Stomach smooth muscle (tissue), 2 donors: ENCODE results near the gene SLC16A12.
A peak's percentile ranks its signal among the peaks of the same experiment; 100 is the strongest.
"Not testable (repeated sequence)": the region's sequence is repeated elsewhere in the genome, so short reads cannot be mapped to it uniquely, and the experiment has no call there.

Source experiments
- H3K27ac ChIP-seq: one replicate; pipeline ENCODE4 v1.7.0; 2013; ENCODE audit warnings: mild to moderate bottlenecking, low read length, inconsistent platforms
- H3K27me3 ChIP-seq, 2 donors: one replicate each; pipeline ENCODE4 v1.7.0; 2013; ENCODE audit warnings: low read length in 2 of 2; ENCODE audit not compliant: insufficient read depth in 2 of 2, control insufficient read depth in 1 of 2
- H3K36me3 ChIP-seq, 2 donors: one replicate each; pipeline ENCODE4 v1.7.0; 2013; ENCODE audit warnings: low read length in 2 of 2; ENCODE audit not compliant: control insufficient read depth in 2 of 2, insufficient read depth in 2 of 2
- H3K4me1 ChIP-seq: one replicate; pipeline ENCODE4 v1.7.0; 2013; ENCODE audit warnings: low read length; ENCODE audit not compliant: control insufficient read depth, insufficient read depth
- H3K4me3 ChIP-seq, 2 donors: one replicate each; pipeline ENCODE4 v1.7.0; 2013; ENCODE audit warnings: low read length in 2 of 2
- H3K9ac ChIP-seq, 2 donors: one replicate each; pipeline ENCODE4 v1.7.0; 2013; ENCODE audit warnings: low read length in 2 of 2, mild to moderate bottlenecking in 1 of 2
- H3K9me3 ChIP-seq, 2 donors: one replicate each; pipeline ENCODE4 v1.7.0; 2013; ENCODE audit warnings: low read length in 2 of 2; ENCODE audit not compliant: control insufficient read depth in 2 of 2
- donor health status: healthy.
- donor health status: Pancreatic carcinoma.

The SLC16A12 gene

DNA sequence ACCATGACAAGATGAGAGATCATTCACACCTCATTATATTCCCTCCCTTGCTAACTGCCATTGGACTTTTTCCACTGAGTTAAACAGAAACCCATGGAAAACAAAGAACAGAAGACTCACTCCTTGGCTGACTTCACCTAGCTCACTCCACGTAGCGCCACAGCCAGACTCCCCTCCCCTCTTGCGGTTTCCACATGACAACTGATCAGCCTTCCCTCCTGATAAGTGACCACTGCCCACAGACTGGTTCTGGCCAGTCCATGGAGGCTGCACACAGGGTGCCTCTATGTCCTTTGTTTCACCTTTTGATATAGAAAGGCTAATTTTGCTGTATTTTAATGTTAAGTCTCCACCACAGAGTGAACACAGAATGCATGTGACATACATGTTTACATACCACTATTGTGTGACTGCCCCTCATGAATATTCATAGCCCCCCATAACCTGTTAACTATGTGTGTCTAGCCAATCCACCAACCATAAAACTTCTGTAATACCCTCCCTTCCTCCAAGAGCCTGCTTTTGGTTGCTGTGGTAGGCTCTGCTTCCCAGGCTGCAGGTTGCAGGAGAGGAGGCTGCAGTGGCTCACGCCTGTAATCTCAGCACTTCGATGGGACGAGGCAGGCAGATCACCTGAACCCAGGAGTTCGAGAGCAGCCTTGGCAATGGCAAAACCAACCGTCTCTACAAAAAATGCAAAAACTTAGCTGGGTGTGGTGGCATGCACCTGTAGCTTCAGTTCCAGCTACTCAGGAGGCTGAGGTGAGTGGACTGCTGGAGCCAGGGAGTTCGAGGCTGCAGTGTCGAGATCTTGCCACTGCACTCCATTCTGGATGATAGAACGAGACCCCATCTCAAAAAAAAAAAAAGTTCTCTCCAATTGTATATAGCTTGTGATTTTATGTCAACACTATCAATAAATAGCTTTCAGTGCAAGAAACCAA, 131.0 kb downstream of the SLC16A12 start:
- Histone ChIP-seq H3K27ac (no peak overlapping the region), H3K4me1 (no peaks in the 10 kb centered on the region)

DNA sequence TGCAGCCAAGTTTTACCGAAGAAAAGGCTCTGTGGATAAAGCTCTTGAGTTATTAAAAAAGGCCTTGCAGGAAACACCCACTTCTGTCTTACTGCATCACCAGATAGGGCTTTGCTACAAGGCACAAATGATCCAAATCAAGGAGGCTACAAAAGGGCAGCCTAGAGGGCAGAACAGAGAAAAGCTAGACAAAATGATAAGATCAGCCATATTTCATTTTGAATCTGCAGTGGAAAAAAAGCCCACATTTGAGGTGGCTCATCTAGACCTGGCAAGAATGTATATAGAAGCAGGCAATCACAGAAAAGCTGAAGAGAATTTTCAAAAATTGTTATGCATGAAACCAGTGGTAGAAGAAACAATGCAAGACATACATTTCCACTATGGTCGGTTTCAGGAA, 132.4 kb downstream of the SLC16A12 start:
- Histone ChIP-seq H3K27ac (no peak overlapping the region), H3K9ac (no peak overlapping the region), H3K36me3 (peaks cover 14 to 16% of the 10 kb centered on the region in 2 donors), H3K27me3 (no peaks in the 10 kb centered on the region), H3K9me3 (no peaks in the 10 kb centered on the region), H3K4me1 (no peaks in the 10 kb centered on the region), H3K4me3 (no peak overlapping the region)

More for the DNA sequence above, 131.0 kb downstream of the SLC16A12 start:
- H3K36me3 ChIP-seq = peaks cover 14 to 16% of the 10 kb centered on the region in 2 donors
- no peak overlapping the region for H3K9ac ChIP-seq
- no peaks in the 10 kb centered on the region for H3K27me3 ChIP-seq
- no peak overlapping the region for H3K4me3 ChIP-seq
- no peaks in the 10 kb centered on the region for H3K9me3 ChIP-seq

DNA sequence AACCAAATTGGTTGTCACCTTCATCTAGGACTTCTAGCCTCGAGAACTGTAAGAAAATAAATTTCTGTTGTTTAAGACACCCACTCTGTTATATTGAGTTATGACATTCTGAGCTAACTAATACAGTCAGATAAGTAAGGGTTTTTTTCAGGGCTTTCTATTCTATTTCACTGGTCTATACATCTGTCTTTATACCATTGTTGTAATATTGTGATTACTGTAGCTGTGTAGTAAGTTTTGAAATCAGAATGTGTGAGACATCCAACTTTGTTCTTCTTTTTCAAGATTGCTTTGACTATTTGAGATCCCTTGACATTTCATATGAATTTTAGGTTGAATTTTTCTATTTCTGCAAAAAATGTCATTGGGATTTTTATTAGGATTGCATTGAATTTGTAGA, 135.4 kb downstream of the SLC16A12 start:
- Histone ChIP-seq H3K36me3 (peaks cover 14 to 16% of the 10 kb centered on the region in 2 donors), H3K9me3 (no peaks in the 10 kb centered on the region), H3K27me3 (no peaks in the 10 kb centered on the region), H3K4me1 (no peaks in the 10 kb centered on the region), H3K27ac (no peak overlapping the region), H3K9ac (no peak overlapping the region), H3K4me3 (no peak overlapping the region)

DNA sequence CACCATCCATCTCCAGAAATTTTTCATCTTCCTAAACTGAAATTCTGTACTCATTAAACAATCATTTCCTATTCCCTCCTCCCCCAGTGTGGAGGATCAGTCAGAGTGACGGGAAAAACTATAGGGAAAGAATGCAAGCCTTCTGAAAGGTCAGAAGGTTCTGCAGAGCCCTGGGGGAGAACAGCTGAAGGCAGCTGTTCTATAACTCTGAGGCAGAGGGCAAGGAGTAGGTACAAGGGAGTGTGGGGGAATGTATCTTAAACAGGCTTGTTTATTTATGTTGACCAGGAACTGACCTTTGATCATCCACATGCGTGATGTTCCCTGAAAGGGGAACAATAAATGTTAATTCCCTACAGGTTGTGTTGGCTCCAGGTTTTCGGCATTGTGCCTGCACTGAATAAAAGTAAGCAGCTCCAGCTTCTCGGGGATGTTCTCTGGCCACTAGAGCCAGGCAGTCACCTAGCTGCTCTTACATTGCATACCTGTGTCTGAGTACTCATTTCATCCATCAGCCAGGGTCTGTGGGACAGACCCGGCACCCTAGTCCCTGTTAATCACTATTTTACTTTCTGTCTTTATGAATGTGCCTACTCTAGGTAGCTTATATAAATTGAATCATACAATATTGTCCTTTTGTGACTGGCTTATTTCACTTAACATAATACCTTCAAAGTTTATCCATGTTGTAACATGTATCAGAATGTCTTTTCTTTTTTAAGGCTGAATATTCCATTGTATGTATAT, 137.2 kb downstream of the SLC16A12 start:
- Histone ChIP-seq H3K27ac (no peak overlapping the region), H3K4me3 (no peak overlapping the region), H3K9ac (no peak overlapping the region), H3K27me3 (no peaks in the 10 kb centered on the region), H3K36me3 (peaks cover 8 to 12% of the 10 kb centered on the region in 2 donors), H3K9me3 (no peaks in the 10 kb centered on the region), H3K4me1 (peaks cover 4% of the 10 kb centered on the region)

GRCh38 chr10:89395141-89395540, 140.3 kb downstream of the SLC16A12 start:
- Histone ChIP-seq H3K27me3 (no peaks in the 10 kb centered on the region), H3K36me3 (no peaks in the 10 kb centered on the region), H3K4me3 (peak overlapping the region in 1 of 2 donors; percentile 15), H3K4me1 (peaks cover 19% of the 10 kb centered on the region), H3K27ac (no peak overlapping the region), H3K9me3 (no peaks in the 10 kb centered on the region), H3K9ac (no peak overlapping the region)

GRCh38 chr10:89393898-89394297, 141.5 kb downstream of the SLC16A12 start:
- no peaks in the 10 kb centered on the region for H3K27me3 ChIP-seq
- peaks cover 19% of the 10 kb centered on the region for H3K4me1 ChIP-seq
- H3K36me3 ChIP-seq = no peaks in the 10 kb centered on the region
- H3K4me3 ChIP-seq = peak overlapping the region; percentile 33 to 80
- no peaks in the 10 kb centered on the region for H3K9me3 ChIP-seq
- no peak overlapping the region for H3K27ac ChIP-seq
- no peak overlapping the region for H3K9ac ChIP-seq

DNA sequence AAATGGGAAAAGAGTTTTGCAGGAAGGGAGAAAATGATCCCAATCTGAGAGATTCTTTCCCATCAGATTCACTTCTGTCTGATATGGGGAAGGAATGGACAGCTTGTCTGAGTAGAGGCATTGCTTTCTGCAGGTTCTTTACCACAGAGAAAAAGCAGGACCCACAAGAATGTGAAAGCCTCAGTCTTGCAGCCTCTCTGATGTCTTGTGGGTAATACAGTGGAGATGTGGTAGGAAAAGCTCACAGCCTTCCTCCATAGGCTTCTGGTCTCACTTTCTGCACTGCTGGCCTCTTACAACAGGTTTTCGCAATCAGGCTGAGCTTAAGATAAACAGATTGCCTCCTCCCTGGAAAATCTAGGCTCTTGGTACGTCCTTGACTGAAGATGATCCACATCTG, 142.4 kb downstream of the SLC16A12 start:
- Histone ChIP-seq H3K9ac (peak overlapping the region; percentile 50 to 66), H3K27me3 (no peaks in the 10 kb centered on the region), H3K27ac (peak overlapping the region; percentile 53), H3K36me3 (no peaks in the 10 kb centered on the region), H3K4me3 (peak overlapping the region; percentile 74 to 80), H3K4me1 (peaks cover 19% of the 10 kb centered on the region), H3K9me3 (no peaks in the 10 kb centered on the region)

DNA sequence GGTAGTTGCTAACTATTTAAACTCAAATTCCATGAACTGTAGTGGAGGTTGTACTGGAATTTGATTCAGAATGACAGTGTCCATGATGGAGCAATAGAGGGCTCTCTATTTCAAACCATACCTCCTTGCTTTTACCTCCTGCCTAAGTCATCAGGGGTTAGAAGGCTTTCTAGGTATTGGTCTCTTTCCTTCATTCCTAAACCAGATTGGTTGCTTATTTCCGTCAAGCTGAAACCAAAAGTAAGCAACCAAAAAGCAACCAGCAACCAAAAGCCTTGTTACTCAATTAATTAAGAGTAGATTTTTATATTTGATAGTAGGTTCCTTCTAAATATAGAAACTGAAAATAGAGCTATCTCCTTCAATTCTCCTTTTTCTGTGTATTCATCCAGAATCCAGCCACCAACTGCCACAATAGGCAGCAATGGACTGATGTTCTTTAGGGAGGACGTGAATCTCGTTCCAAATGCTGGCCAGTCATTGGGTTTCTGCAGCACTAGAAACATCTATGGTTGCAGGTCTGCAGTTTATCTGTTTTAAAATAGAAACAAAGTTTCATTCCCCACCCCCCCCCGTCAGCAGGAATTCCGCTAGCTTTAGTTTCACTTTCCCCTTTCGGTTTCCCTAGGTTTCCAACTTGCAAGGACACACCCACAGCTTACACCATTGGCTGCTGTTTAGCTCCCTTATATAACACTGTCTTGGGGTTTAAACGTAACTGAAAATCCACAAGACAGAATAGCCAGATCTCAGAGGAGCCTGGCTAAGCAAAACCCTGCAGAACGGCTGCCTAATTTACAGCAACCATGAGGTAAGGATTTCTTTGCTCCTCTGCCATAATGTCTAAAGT, 143.3 kb downstream of the SLC16A12 start, which contains the start of gene IFIT1:
Gene IFIT1 (plus strand): TSS at position 717 of the 850 bp plus-strand sequence. CDS start 90 bp downstream, at position 807.
- Histone ChIP-seq H3K4me3 (peak within 1 kb of the TSS; percentile 74 to 80), H3K4me1 (peaks cover 19% of the 10 kb centered on the region), H3K27ac (peak within 1 kb of the TSS; percentile 53), H3K9me3 (no peaks in the 10 kb centered on the region), H3K36me3 (no peaks in the 10 kb centered on the region), H3K27me3 (no peaks in the 10 kb centered on the region), H3K9ac (peak within 1 kb of the TSS; percentile 50 to 66)

- not testable (repeated sequence) for H3K9ac ChIP-seq, H3K27ac ChIP-seq, H3K4me3 ChIP-seq, H3K9me3 ChIP-seq, H3K36me3 ChIP-seq, H3K27me3 ChIP-seq
- H3K4me1 ChIP-seq = peaks cover 19% of the 10 kb centered on the region
Observed at GRCh38 chr10:89391226-89391576, 144.2 kb downstream of the SLC16A12 start.

- H3K4me3 ChIP-seq = no peak overlapping the region
- no peaks in the 10 kb centered on the region for H3K27me3 ChIP-seq
- peaks cover 19% of the 10 kb centered on the region for H3K4me1 ChIP-seq
- H3K27ac ChIP-seq = no peak overlapping the region
- no peaks in the 10 kb centered on the region for H3K9me3 ChIP-seq
- H3K36me3 ChIP-seq = no peaks in the 10 kb centered on the region
- no peak overlapping the region for H3K9ac ChIP-seq
Observed at GRCh38 chr10:89390476-89391225, 144.7 kb downstream of the SLC16A12 start.
